HUDEP-2 (cell line): ENCODE measurements around the gene TBC1D22A.
"Not testable (repeated sequence)": the region's sequence is repeated elsewhere in the genome, so short reads cannot be mapped to it uniquely, and the experiment has no call there.

Source experiments
- DNase-seq, 76 experiments: peaks; one replicate each; lab custom pipeline; 2025; ENCODE audit not compliant: unreplicated experiment in 76 of 76; lab: John Stamatoyannopoulos, UW

Gene TBC1D22A

DNA sequence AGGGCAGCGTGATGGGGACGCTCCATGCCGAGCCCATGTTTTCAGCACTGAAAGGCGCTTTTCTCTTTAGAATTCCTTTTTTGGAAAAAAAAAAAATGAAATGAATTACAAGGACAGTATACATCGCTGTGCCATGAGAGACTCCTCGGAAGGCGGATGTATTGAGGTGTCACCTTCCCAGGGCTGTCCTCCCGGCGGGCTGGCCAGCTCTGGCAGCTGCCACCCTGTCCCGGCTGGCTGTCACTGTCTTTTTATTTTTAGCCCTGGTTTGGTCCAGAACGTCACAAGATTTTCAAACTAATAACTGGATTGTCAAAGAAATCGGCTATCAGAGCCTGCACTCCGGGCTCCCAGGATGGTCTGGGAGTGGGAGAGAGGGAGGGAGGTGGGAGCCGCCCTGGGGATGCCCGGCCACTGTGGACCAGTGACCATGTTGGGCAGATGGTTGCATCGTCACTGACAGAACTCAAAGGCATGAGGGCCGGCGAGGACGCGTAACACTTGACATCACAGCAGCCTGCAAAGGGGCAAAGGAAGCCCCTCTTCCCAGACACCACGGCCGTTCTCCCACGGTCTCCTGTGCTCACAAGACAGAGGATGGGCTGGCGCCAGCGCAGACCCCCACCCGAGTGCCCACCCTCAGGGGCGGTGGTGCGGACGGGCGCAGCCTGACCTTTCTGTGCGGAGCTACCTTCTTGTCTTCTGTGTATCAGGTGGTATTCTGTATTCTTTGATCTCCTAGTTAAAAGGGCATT is 392.9 kb downstream of the TBC1D22A start:
- DNase-seq, result no peak

DNA sequence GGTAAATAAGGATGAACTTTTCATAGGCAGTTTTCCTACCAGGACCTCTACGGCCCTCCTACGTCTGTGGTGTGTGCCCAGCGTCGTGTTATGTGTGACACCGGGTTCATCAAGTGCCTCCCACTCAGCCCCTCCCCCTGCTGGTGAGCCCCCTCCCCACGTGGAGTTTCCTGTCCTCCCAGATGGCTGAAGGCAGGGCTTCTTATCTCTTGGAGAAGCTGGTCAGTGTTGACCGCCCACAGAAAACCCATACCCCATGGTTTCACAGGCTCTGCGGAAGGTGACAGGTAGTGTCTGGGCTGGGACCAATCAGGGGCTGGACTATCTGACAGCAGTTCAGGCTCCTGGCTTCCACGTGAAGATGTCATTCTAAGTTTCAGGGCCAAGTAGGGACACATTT is 393.5 kb downstream of the TBC1D22A start:
- no peak for DNase-seq

DNA sequence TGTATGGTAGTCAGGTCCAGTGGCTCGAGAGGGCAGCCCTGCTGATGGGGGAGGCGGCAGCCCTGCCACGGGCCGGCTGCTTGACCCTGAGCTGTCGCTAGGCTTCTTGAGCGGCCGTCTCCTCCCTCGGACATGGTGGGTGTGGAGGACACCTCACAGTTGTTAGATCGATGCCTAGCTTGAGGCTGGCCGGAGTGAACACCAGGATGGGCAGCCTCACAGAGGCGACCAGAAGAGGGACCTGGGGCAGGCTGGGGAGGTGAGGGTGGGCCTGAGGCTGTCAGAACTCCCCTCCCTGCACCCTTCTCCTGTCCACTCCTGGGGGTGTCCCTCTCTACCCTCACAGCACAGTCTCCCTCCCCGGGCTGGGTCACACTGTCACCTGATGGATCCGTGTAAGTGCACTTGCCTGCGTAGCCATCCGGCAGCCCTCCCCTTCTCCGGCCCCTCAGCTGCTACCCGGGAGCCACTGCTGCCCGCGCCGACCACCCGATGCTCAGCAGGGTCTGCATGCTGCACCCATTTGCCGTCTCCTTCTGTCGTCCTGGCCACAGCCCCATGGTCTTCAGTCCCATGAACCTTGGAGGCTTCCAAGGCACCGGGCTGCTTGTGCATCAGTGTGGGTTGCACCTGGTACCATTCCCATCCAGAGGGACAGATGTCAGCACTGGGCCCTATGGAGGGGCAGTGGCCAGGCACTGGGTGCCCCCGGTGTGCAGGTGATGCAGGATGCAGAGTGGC is 394.1 kb downstream of the TBC1D22A start:
- DNase-seq, result no peak

DNA sequence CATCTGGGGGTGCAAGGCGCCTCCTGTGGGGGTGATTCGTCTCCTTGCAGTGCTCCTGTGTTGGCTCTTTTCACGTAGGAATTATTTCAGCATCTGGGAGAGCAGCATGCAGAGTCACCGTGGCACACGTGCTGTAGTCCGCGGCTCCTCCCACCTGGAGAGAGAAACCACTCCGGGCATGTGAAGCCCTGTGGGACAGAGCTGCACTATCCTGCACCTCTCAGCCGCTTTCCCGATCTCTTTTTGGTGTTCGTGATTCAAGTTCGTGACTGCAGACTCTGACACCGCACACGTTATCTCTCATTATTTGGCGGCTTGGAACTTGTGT is 394.6 kb downstream of the TBC1D22A start:
- no peak for DNase-seq

DNA sequence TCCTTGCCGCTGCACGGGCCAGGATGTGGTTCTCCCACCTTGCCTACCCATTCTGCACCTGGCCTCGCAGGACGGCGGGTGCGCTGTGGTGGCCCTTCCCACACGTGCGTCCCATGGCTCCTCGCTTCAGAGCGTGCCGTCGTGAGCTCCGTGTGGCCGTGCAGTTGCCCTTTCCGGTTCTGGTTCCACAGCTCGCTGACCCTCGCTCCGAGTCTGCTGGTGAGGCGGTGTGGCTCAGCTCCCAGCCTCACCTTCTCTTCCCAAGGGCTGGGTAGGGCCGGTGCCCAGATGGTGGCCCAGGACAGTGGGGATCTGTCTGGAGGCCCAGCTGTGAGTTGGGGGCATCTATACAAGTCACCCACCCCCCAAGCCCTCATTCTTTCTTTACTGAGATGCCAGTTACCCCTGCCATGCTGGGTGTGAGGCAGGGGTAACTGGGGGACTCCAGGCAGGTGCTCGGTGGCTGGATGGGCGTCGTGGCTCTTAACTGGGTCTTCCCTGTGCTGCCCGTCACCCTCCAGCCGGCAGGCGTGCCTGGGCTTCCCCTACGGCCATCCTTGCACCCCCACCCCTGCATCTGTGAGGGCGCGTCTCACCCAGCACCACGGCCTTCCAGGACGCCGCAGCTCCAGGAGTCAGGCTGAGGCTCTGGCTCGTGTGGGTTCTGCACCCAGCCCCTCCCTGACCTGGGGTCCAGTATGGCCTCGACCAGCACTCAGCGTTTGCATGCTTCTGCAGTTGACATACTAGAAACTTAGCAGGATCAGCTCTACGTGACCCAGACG is 395.2 kb downstream of the TBC1D22A start:
- no peak for DNase-seq

DNA sequence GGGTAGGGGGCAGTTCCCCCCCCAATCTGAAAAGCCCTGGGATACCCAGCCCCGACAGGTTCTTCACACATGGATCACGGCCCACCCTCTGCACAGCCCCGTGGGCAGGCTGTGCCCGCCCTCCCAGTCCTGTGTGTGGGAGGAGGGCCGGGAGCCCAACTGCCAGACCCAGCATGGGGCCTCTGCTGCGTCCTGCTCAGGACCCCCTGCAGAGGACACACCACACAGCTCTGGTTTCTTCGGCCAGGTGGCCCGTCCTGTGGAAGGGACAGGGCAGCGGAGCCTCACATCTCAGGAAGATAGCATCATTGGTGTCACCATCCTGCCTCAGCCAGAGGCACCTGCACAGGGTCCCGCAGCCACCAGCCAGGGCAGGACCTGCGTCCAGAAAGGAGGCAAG is 396.0 kb downstream of the TBC1D22A start:
- DNase-seq, result no peak

GRCh38 chr22:47159592-47159991 is 397.1 kb downstream of the TBC1D22A start:
- DNase-seq, result no peak

- DNase-seq, result no peak
Observed at GRCh38 chr22:47160141-47160541, 397.7 kb downstream of the TBC1D22A start.

- DNase-seq, result no peak
Observed at GRCh38 chr22:47160781-47161520, 398.5 kb downstream of the TBC1D22A start.

DNA sequence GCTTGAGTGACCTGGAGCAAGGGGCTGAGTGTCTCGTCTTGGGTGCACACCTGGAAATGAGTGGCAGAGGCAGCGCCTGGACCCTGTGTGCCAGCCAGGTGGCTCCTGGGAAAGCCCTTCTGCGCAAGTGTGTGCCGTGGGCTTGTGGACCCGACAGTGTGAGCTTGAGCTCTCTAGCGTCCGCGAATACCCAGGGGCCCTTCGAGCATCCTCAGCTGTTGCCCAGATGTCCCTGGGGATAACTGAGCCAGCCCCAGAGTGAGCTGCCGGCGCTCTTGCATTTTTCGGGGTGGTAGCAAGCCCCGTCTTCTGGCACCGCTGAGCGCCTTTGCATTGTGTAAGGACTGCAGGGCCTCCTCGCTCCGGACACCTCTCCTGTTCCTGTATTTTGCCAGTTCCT is 399.2 kb downstream of the TBC1D22A start:
- DNase-seq, result no peak

GRCh38 chr22:47162865-47163264 is 400.4 kb downstream of the TBC1D22A start:
- DNase-seq, result no peak

DNA sequence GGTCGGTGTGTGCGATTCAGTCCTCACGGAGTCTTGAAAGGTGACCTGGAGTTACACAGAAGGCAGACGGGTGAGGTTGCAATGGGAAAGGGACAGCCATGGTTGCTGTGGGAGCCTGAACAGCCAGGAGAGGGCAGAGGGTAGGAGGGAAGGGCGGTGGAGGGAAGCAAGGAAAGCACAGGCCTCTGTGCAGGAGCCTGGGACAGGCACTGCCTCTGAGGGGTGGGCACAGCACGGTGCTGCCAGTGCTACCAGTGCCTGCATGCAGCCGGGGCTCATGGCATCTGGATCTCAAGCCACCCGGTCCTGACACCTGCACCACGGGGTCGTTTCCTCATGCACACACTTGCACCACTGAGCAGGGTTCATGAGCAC is 401.0 kb downstream of the TBC1D22A start:
- no peak for DNase-seq

DNA sequence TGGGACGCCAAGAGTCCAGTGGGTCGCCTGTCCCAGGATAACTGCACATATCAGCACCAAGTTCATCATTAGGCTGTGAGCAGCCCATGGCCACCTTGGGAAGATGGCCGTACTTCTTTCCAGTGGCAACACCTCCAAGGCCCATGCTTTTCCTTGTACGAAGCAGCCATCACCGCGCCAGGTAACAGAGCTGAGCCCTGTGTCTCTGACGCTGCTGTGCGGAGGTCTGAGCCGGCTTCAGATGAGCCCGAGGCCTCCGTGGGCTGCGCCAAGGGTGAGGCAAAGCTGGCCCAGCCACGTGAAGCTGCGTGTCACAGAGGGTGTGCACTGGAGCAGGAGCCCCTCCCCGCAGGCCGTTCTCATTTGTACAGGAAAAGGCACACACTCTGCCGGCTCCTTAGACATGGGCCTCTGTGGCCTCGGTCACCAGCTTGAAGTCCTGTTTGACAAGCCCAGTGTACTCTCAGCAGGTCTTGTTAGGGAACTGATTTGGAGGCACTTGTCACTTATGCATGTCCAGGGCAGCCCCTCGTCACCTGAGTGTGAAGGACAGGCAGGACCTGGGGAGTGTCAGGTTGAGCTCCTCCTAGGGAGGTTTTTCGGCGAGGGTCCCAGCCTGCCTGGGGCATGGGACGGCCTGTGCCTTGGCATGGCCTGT is 401.5 kb downstream of the TBC1D22A start:
- no peak for DNase-seq

DNA sequence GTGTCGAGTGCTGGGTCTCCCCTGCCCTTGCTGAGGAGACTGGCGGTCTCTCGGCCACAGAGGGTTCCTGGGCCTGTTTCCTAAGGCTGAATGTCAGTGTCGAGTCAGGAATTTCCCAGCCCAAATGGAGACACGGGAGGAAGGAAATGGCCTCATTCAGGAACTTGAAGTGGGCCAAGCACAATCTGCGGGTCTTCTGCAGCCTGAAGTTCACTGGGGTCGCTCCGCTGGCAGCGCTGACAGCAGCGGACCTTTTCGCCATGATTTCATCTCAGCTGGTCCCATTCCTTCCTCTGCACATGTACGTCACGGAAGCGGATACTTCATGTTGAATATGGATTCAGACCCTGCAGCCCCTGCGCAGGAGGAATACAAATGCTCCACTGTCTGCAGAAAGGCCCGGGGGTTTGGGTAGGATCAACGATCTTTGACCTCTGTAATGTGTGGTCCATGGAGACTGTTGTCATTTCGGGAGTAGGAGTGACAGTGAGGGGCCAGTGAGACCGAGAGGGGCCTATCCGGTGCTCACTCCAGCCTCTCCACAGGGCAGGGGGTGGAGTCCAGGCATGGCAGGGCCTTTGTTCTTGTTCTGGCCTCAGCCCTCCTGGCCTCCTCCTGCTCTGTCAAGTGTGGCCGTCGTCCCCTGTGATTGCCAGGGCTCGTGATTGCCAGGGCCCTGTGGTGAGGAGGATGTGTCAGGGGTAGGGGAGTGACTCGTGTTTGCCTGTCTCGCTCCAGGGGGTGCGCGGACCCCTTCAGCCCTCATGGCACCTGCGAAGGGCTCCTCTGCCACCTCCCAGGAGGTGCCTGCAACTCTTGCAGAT is 402.3 kb downstream of the TBC1D22A start:
- DNase-seq, result no peak

- DNase-seq, result no peak
Observed at GRCh38 chr22:47165338-47166032, 403.0 kb downstream of the TBC1D22A start.

GRCh38 chr22:47166033-47166404 is 403.6 kb downstream of the TBC1D22A start:
- no peak for DNase-seq

DNA sequence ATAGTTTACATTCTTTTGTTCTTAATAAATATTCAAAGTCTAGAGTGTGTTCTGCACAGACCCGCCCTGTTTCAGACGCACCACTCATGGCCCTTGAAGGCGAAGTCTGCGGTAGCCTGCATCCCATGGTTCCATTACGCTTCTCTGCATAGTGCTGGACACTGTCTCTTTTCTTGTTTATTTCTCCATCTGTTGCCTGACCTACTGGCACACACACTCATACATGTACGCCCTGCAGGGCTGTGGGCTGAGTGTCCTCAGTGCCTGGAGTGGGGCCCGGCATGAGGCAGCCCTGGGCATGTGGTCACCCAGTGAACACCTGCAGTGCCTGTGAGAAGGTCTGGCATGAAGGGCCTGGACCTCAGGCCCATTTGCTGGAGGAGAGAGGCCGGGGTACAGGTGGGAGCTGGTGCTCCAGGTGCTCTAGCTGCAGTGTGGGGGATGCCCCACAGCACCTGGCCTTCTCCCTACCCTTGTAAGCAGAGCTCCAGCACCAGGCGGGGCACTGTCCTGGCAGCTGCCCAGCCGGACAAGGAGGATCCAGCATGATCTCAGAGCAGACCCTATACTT is 404.1 kb downstream of the TBC1D22A start:
- DNase-seq, result no peak

GRCh38 chr22:47167056-47167455 is 404.6 kb downstream of the TBC1D22A start:
- DNase-seq, result no peak

GRCh38 chr22:47167921-47168320 is 405.5 kb downstream of the TBC1D22A start:
- not testable (repeated sequence) for DNase-seq
